Measurements from ENCODE around the gene DHX58.

DHX58 gene

DNA sequence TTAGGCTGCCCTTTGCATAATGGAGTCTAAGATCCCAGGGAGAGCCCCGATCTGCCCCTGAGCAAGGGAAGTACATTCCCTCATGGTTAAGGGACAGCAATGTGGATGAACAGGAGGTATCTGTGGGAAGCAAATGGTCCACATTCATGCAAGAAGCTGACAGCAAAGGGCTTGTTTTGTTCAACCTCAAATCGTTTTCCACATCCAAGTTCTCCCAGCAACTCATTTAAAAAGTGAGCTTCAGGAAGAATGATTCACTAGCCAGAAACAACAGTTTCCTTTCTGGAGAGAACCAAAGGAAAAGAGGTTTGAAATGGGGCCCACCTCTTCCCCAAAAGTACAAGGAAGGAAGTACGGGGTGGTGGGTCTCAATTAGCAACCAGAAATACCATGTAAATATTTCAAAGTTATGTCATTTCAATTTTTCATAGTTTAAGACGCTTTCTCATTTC lies 19.5 kb upstream of the DHX58 start:
- Histone ChIP-seq H2BK12ac (ENCODE audit: low read length) (no peak overlapping the region), H3K79me2 (ENCODE audit: control insufficient read depth, insufficient read depth, low read length, poor library complexity) (peaks cover 3% of the 10 kb centered on the region), H4K91ac (ENCODE audit: low read depth, low read length) (no peak overlapping the region), H3K79me1 (ENCODE audit: low read length) (no peaks in the 10 kb centered on the region), H4K8ac (ENCODE audit: low read depth, low read length) (no peak overlapping the region), H3K4ac (ENCODE audit: low read depth, low read length) (no peak overlapping the region), H2BK5ac (ENCODE audit: low read depth, low read length, poor library complexity) (no peak overlapping the region), H4K12ac (ENCODE audit: low read depth, low read length) (no peak overlapping the region), H3K9me3 (ENCODE audit: insufficient read depth, low read depth, low read length) (peaks cover 1% of the 10 kb centered on the region), H2AK5ac (ENCODE audit: low read length) (no peak overlapping the region), H3K4me2 (ENCODE audit: low read length) (no peak overlapping the region), H3K23ac (ENCODE audit: low read length) (no peak overlapping the region), H3K4me3 (ENCODE audit: low read depth, low read length) (no peak overlapping the region), H3K18ac (ENCODE audit: low read length) (no peak overlapping the region), H2BK120ac (ENCODE audit: insufficient read depth, low read length, poor library complexity) (no peak overlapping the region), H3K9ac (ENCODE audit: low read length) (no peak overlapping the region), H3K4me1 (ENCODE audit: control insufficient read depth in 1 of 2, insufficient read depth in 2 of 2, low read length in 2 of 2) (peaks cover 8 to 10% of the 10 kb centered on the region in 2 experiments), H2AFZ (ENCODE audit: insufficient read depth, low read length, poor library complexity) (no peak overlapping the region), H3K27me3 (ENCODE audit: insufficient read depth, low read length) (no peaks in the 10 kb centered on the region), H3K36me3 (ENCODE audit: control insufficient read depth in 1 of 2, insufficient read depth in 2 of 2, low read length in 2 of 2) (peaks cover 31 to 49% of the 10 kb centered on the region in 2 experiments), H3K14ac (ENCODE audit: low read length) (no peak overlapping the region), H3K27ac (ENCODE audit: low read depth, low read length) (no peak overlapping the region)
- no peak for DNase-seq
- no CpG with 5 or more reads among the region's 4 CpGs for WGBS (ENCODE audit: extremely low coverage, insufficient coverage, insufficient read length)

GRCh38 chr17:42131232-42131631 lies 18.7 kb upstream of the DHX58 start:
- no peak overlapping the region for H3K18ac ChIP-seq (ENCODE audit: low read length)
- no peak overlapping the region for H3K9ac ChIP-seq (ENCODE audit: low read length)
- H3K4ac ChIP-seq (ENCODE audit: low read depth, low read length) = no peak overlapping the region
- no peak overlapping the region for H2BK5ac ChIP-seq (ENCODE audit: low read depth, low read length, poor library complexity)
- no peak overlapping the region for H3K14ac ChIP-seq (ENCODE audit: low read length)
- H3K4me3 ChIP-seq (ENCODE audit: low read depth, low read length) = no peak overlapping the region
- no peak overlapping the region for H4K8ac ChIP-seq (ENCODE audit: low read depth, low read length)
- H3K23ac ChIP-seq (ENCODE audit: low read length) = peak overlapping the region; percentile 58
- H3K79me2 ChIP-seq (ENCODE audit: control insufficient read depth, insufficient read depth, low read length, poor library complexity) = peaks cover 3% of the 10 kb centered on the region
- H3K4me2 ChIP-seq (ENCODE audit: low read length) = no peak overlapping the region
- no peaks in the 10 kb centered on the region for H3K79me1 ChIP-seq (ENCODE audit: low read length)
- no peak overlapping the region for H3K27ac ChIP-seq (ENCODE audit: low read depth, low read length)
- WGBS (ENCODE audit: extremely low coverage, insufficient coverage, insufficient read length) = 100% methylated on average over 2 of the region's 4 CpGs
- H2AK5ac ChIP-seq (ENCODE audit: low read length) = no peak overlapping the region
- no peak overlapping the region for H2BK120ac ChIP-seq (ENCODE audit: insufficient read depth, low read length, poor library complexity)
- no peak overlapping the region for H2AFZ ChIP-seq (ENCODE audit: insufficient read depth, low read length, poor library complexity)
- H4K12ac ChIP-seq (ENCODE audit: low read depth, low read length) = no peak overlapping the region
- peaks cover 6 to 8% of the 10 kb centered on the region in 2 experiments for H3K4me1 ChIP-seq (ENCODE audit: control insufficient read depth in 1 of 2, insufficient read depth in 2 of 2, low read length in 2 of 2)
- H3K27me3 ChIP-seq (ENCODE audit: insufficient read depth, low read length) = no peaks in the 10 kb centered on the region
- no peak for DNase-seq
- H3K36me3 ChIP-seq (ENCODE audit: control insufficient read depth in 1 of 2, insufficient read depth in 2 of 2, low read length in 2 of 2) = peaks cover 37 to 54% of the 10 kb centered on the region in 2 experiments
- H3K9me3 ChIP-seq (ENCODE audit: insufficient read depth, low read depth, low read length) = peaks cover 1% of the 10 kb centered on the region
- H4K91ac ChIP-seq (ENCODE audit: low read depth, low read length) = no peak overlapping the region
- no peak overlapping the region for H2BK12ac ChIP-seq (ENCODE audit: low read length)

DNA sequence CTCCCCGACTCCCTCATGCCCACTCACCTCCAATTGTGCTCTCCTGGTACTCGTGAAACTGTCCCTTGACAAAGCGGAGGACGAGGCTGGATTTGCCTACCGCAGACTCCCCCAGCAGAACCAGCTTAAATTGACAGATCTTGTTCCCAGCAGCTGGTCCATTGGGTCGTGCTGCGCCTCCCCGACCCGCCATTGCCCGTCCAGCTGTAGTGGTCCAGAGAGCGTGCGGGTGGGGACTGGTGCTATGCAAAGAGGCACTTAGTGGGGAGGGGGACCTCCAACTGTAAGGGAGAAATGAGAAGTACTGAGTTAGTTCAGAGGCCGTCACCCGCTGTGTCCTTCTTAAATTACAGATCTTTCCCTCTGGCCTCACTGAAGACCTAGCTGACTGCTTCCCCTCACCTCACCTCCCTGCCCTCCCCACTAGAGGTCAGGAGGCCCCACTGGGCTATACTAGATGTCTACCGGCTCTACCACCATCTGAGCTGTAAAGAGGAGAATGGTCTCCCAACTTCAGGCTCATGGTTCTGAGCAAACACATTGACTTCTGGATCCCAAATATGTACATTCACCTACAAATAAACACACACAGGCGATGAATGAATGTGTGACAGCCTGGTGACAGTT lies 17.9 kb upstream of the DHX58 start:
- Histone ChIP-seq H3K27me3 (ENCODE audit: insufficient read depth, low read length) (no peaks in the 10 kb centered on the region), H3K4me1 (ENCODE audit: control insufficient read depth in 1 of 2, insufficient read depth in 2 of 2, low read length in 2 of 2) (peaks cover under 1 to 2% of the 10 kb centered on the region in 2 experiments), H3K79me2 (ENCODE audit: control insufficient read depth, insufficient read depth, low read length, poor library complexity) (peaks cover 3% of the 10 kb centered on the region), H2BK12ac (ENCODE audit: low read length) (no peak overlapping the region), H4K12ac (ENCODE audit: low read depth, low read length) (no peak overlapping the region), H3K9ac (ENCODE audit: low read length) (no peak overlapping the region), H2BK5ac (ENCODE audit: low read depth, low read length, poor library complexity) (no peak overlapping the region), H3K27ac (ENCODE audit: low read depth, low read length) (no peak overlapping the region), H3K14ac (ENCODE audit: low read length) (no peak overlapping the region), H4K91ac (ENCODE audit: low read depth, low read length) (no peak overlapping the region), H2AK5ac (ENCODE audit: low read length) (no peak overlapping the region), H3K23ac (ENCODE audit: low read length) (no peak overlapping the region), H3K18ac (ENCODE audit: low read length) (no peak overlapping the region), H4K8ac (ENCODE audit: low read depth, low read length) (no peak overlapping the region), H3K9me3 (ENCODE audit: insufficient read depth, low read depth, low read length) (peaks cover 1% of the 10 kb centered on the region), H3K36me3 (ENCODE audit: control insufficient read depth in 1 of 2, insufficient read depth in 2 of 2, low read length in 2 of 2) (peaks cover 43 to 62% of the 10 kb centered on the region in 2 experiments), H3K4me2 (ENCODE audit: low read length) (no peak overlapping the region), H3K4ac (ENCODE audit: low read depth, low read length) (no peak overlapping the region), H2AFZ (ENCODE audit: insufficient read depth, low read length, poor library complexity) (no peak overlapping the region), H3K79me1 (ENCODE audit: low read length) (no peaks in the 10 kb centered on the region), H3K4me3 (ENCODE audit: low read depth, low read length) (no peak overlapping the region), H2BK120ac (ENCODE audit: insufficient read depth, low read length, poor library complexity) (no peak overlapping the region)
- DNase-seq = no peak
- no CpG with 5 or more reads among the region's 16 CpGs for WGBS (ENCODE audit: extremely low coverage, insufficient coverage, insufficient read length)

GRCh38 chr17:42129109-42129837 lies 16.8 kb upstream of the DHX58 start:
- Histone ChIP-seq H3K14ac (ENCODE audit: low read length) (no peak overlapping the region), H3K27ac (ENCODE audit: low read depth, low read length) (no peak overlapping the region), H4K91ac (ENCODE audit: low read depth, low read length) (no peak overlapping the region), H3K9me3 (ENCODE audit: insufficient read depth, low read depth, low read length) (peaks cover 1% of the 10 kb centered on the region), H3K23ac (ENCODE audit: low read length) (no peak overlapping the region), H3K4ac (ENCODE audit: low read depth, low read length) (no peak overlapping the region), H2BK120ac (ENCODE audit: insufficient read depth, low read length, poor library complexity) (no peak overlapping the region), H3K4me3 (ENCODE audit: low read depth, low read length) (peak overlapping the region; percentile 25), H3K4me1 (ENCODE audit: control insufficient read depth in 1 of 2, insufficient read depth in 2 of 2, low read length in 2 of 2) (peaks cover 0 to 2% of the 10 kb centered on the region in 2 experiments), H4K8ac (ENCODE audit: low read depth, low read length) (no peak overlapping the region), H3K4me2 (ENCODE audit: low read length) (no peak overlapping the region), H2AFZ (ENCODE audit: insufficient read depth, low read length, poor library complexity) (no peak overlapping the region), H2BK5ac (ENCODE audit: low read depth, low read length, poor library complexity) (no peak overlapping the region), H4K12ac (ENCODE audit: low read depth, low read length) (no peak overlapping the region), H3K79me2 (ENCODE audit: control insufficient read depth, insufficient read depth, low read length, poor library complexity) (peaks cover 3% of the 10 kb centered on the region), H3K36me3 (ENCODE audit: control insufficient read depth in 1 of 2, insufficient read depth in 2 of 2, low read length in 2 of 2) (peaks cover 47 to 66% of the 10 kb centered on the region in 2 experiments), H3K18ac (ENCODE audit: low read length) (no peak overlapping the region), H2BK12ac (ENCODE audit: low read length) (no peak overlapping the region), H3K9ac (ENCODE audit: low read length) (no peak overlapping the region), H2AK5ac (ENCODE audit: low read length) (no peak overlapping the region), H3K79me1 (ENCODE audit: low read length) (no peaks in the 10 kb centered on the region), H3K27me3 (ENCODE audit: insufficient read depth, low read length) (no peaks in the 10 kb centered on the region)
- no CpG with 5 or more reads among the region's 8 CpGs for WGBS (ENCODE audit: extremely low coverage, insufficient coverage, insufficient read length)
- DNase-seq = no peak

Data from trophoblast cell (in vitro differentiated cells and primary cell).